ENCODE results near the gene DNAJA3. TPM values are rescaled to one million over a fixed set of nuclear protein-coding genes. Genes with fewer than 3 reads are reported as not detected.

The DNAJA3 gene
- total RNA-seq, 1 donor from 2014 or later: 71.2 TPM

DNA sequence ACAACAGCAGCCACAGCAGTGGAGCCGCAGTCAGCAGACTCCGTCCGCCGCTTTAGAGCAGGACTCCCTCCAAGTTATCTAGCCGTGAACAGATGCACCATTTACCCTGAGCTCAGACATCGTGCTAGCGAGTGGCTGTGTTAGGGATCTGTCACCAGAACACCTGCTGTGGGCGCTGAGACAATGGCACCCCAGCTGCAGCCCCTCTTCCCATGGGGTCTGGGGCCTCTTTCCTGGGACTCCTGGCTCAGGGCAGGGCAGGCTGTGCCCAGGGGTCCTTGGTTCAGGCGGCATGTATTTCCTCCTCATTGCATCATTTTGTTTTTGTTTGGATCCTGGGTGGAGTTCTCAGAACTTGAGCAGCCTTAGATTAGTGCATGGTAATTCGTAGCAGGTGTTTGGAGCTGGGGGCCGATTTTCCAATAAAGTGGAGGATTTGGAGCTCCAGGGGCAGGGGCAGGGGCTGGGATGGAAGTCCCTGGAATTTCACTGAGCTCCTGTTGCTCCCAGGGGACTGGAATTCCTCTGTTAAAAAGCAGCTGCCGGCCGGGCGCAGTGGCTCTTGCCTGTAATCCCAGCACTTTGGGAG is 25.4 kb downstream of the DNAJA3 start:
- H3K4me3 ChIP-seq (ENCODE audit: low read depth, low read length): no peak overlapping the region
- H3K36me3 ChIP-seq (ENCODE audit: control insufficient read depth, insufficient read depth, low read length): peaks cover 2% of the 10 kb centered on the region
- TF ChIP-seq, protein P1, sequence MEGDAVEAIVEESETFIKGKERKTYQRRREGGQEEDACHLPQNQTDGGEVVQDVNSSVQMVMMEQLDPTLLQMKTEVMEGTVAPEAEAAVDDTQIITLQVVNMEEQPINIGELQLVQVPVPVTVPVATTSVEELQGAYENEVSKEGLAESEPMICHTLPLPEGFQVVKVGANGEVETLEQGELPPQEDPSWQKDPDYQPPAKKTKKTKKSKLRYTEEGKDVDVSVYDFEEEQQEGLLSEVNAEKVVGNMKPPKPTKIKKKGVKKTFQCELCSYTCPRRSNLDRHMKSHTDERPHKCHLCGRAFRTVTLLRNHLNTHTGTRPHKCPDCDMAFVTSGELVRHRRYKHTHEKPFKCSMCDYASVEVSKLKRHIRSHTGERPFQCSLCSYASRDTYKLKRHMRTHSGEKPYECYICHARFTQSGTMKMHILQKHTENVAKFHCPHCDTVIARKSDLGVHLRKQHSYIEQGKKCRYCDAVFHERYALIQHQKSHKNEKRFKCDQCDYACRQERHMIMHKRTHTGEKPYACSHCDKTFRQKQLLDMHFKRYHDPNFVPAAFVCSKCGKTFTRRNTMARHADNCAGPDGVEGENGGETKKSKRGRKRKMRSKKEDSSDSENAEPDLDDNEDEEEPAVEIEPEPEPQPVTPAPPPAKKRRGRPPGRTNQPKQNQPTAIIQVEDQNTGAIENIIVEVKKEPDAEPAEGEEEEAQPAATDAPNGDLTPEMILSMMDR (IDR thresholded peaks at IDR 0.05; ENCODE audit: insufficient read depth, low read length, poor library complexity, severe bottlenecking): no peak
- no peak for DNase-seq (ENCODE audit: low read depth)
- no peaks in the 10 kb centered on the region for H3K27me3 ChIP-seq (ENCODE audit: control insufficient read depth, insufficient read depth, low read length)

- no peak for DNase-seq (ENCODE audit: low read depth)
- Histone ChIP-seq H3K4me3 (ENCODE audit: low read depth, low read length) (no peak overlapping the region), H3K27me3 (ENCODE audit: control insufficient read depth, insufficient read depth, low read length) (no peaks in the 10 kb centered on the region), H3K36me3 (ENCODE audit: control insufficient read depth, insufficient read depth, low read length) (peaks cover 3% of the 10 kb centered on the region)
- TF ChIP-seq, protein P1 (IDR thresholded peaks at IDR 0.05; ENCODE audit: insufficient read depth, low read length, poor library complexity, severe bottlenecking): no peak
Measured at GRCh38 chr16:4452674-4453073, 27.0 kb downstream of the DNAJA3 start.

DNA sequence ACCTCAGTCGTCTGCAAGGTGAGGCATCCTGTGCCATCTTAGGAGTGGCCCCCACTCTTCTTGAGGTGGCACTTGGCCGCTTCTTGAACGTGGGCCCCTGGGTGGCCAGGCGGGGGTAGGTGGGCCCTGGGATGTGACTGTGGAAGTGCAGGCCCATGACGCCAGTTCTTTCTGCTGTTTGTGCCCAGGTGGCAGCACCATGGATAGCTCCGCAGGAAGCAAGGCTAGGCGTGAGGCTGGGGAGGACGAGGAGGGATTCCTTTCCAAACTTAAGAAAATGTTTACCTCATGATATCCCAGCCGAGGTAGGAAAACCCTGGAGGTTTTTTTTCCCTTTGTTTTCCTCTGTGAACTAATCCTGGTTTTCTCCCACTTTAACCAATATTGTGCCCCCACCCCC is 29.0 kb downstream of the DNAJA3 start:
- Histone ChIP-seq H3K4me3 (ENCODE audit: low read depth, low read length) (no peak overlapping the region), H3K27me3 (ENCODE audit: control insufficient read depth, insufficient read depth, low read length) (no peaks in the 10 kb centered on the region), H3K36me3 (ENCODE audit: control insufficient read depth, insufficient read depth, low read length) (peaks cover 3% of the 10 kb centered on the region)
- no peak for DNase-seq (ENCODE audit: low read depth)
- TF ChIP-seq, protein P1 (IDR thresholded peaks at IDR 0.05; ENCODE audit: insufficient read depth, low read length, poor library complexity, severe bottlenecking): no peak

GRCh38 chr16:4455081-4455480 is 29.4 kb downstream of the DNAJA3 start:
- H3K36me3 ChIP-seq (ENCODE audit: control insufficient read depth, insufficient read depth, low read length): peaks cover 3% of the 10 kb centered on the region
- DNase-seq (ENCODE audit: low read depth): no peak
- H3K27me3 ChIP-seq (ENCODE audit: control insufficient read depth, insufficient read depth, low read length): no peaks in the 10 kb centered on the region
- H3K4me3 ChIP-seq (ENCODE audit: low read depth, low read length): no peak overlapping the region
- TF ChIP-seq, protein P1 (IDR thresholded peaks at IDR 0.05; ENCODE audit: insufficient read depth, low read length, poor library complexity, severe bottlenecking): no peak

- Histone ChIP-seq H3K27me3 (ENCODE audit: control insufficient read depth, insufficient read depth, low read length) (no peaks in the 10 kb centered on the region), H3K36me3 (ENCODE audit: control insufficient read depth, insufficient read depth, low read length) (peaks cover 3% of the 10 kb centered on the region), H3K4me3 (ENCODE audit: low read depth, low read length) (no peak overlapping the region)
- TF ChIP-seq, protein P1 (IDR thresholded peaks at IDR 0.05; ENCODE audit: insufficient read depth, low read length, poor library complexity, severe bottlenecking): no peak
- no peak for DNase-seq (ENCODE audit: low read depth)
Measured at GRCh38 chr16:4455951-4456350, 30.3 kb downstream of the DNAJA3 start.

DNA sequence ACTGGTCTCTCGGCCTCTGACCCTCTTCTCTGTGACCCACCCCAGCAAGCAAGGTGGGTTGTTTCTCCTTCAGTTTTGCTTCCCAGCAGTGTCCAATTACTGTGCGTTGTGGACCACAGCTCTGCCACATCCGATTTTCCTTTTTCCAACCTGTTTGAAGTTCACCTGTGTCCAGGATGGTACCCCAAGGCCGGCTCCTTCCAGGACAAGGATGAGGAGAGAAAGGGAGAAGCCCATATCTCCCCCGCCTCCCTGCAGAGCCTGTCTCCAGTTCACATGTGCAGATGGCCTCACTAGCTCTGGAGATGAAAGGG is 35.2 kb downstream of the DNAJA3 start:
- Histone ChIP-seq H3K36me3 (ENCODE audit: control insufficient read depth, insufficient read depth, low read length) (peaks cover 1% of the 10 kb centered on the region), H3K4me3 (ENCODE audit: low read depth, low read length) (no peak overlapping the region), H3K27me3 (ENCODE audit: control insufficient read depth, insufficient read depth, low read length) (no peaks in the 10 kb centered on the region)
- TF ChIP-seq, protein P1 (IDR thresholded peaks at IDR 0.05; ENCODE audit: insufficient read depth, low read length, poor library complexity, severe bottlenecking): no peak
- no peak for DNase-seq (ENCODE audit: low read depth)

All from kidney epithelial cell (primary cell).